H1 (cell line): ENCODE results near the gene OCEL1. TPM values are rescaled to one million over a fixed set of nuclear protein-coding genes. Genes with fewer than 3 reads are reported as not detected.

Experiments used
- CTCF ChIA-PET: fragments of 300-600 bp; sonication (Branson Sonifier 250); formaldehyde crosslinking; loops from one replicate; lab custom pipeline; 2021; ENCODE audit not compliant: partially characterized antibody; lab: Charles Lee
- POLR2A ChIA-PET: fragments of 300-600 bp; sonication (Branson Sonifier 250); formaldehyde crosslinking; loops from one replicate; lab custom pipeline; 2021; ENCODE audit warnings: inconsistent platforms; ENCODE audit not compliant: partially characterized antibody; lab: Charles Lee
- DNase-seq, 2 experiments: peaks; one replicate each; pipeline versions ENCODE4 v3.0.0 to v3.0.0-alpha.2; 2010 to 2022; ENCODE audit warnings: low spot score in 2 of 2, low read depth in 1 of 2, mixed read lengths in 1 of 2
- FAIRE-seq: peaks from 2 replicates; lab custom pipeline; 2011; peaks lifted over from hg19 to GRCh38; lab: Jason Lieb, UNC
- H2AFZ ChIP-seq: 2 replicates; pipeline ENCODE4 v1.8.1; 2012; ENCODE audit warnings: low read length, inconsistent platforms
- H2AK5ac ChIP-seq: 2 replicates; pipeline ENCODE4 v1.6.1; 2013; ENCODE audit warnings: low read depth, low read length
- H2BK120ac ChIP-seq: replicated peaks from 2 replicates; pipeline ENCODE3; 2013; ENCODE audit warnings: low read depth, low read length, inconsistent platforms
- H2BK12ac ChIP-seq: 2 replicates; pipeline ENCODE4 v1.6.1; 2013; ENCODE audit warnings: low read depth, low read length
- H2BK15ac ChIP-seq: 2 replicates; pipeline ENCODE4 v1.6.1; 2013; ENCODE audit warnings: low read length
- H2BK20ac ChIP-seq: 2 replicates; pipeline ENCODE4 v1.6.1; 2013; ENCODE audit warnings: low read length
- H2BK5ac ChIP-seq: 2 replicates; pipeline ENCODE4 v1.6.1; 2013; ENCODE audit warnings: low read depth, low read length
- H3K14ac ChIP-seq: 2 replicates; pipeline ENCODE4 v1.6.1; 2013; ENCODE audit warnings: inconsistent platforms; ENCODE audit not compliant: insufficient read length
- H3K18ac ChIP-seq: 2 replicates; pipeline ENCODE4 v1.6.1; 2013; ENCODE audit warnings: low read length; ENCODE audit errors: extremely low read depth
- H3K23ac ChIP-seq: 2 replicates; pipeline ENCODE4 v1.6.1; 2013; ENCODE audit warnings: inconsistent platforms; ENCODE audit not compliant: insufficient read length
- H3K23me2 ChIP-seq: 2 replicates; pipeline ENCODE4 v1.6.1; 2013; ENCODE audit warnings: low read depth, low read length
- H3K27ac ChIP-seq: 2 replicates; pipeline ENCODE4 v1.6.1; 2011; ENCODE audit warnings: low read depth, low read length, inconsistent platforms
- H3K27me3 ChIP-seq, 4 experiments: replicated peaks in 1 of 4; 1 replicate in 1 of 4; 2 replicates in 3 of 4; pipeline versions ENCODE4 v1.6.1 to v1.8.1; 2011 to 2013; ENCODE audit warnings: low read length in 3 of 4, mild to moderate bottlenecking in 3 of 4, inconsistent platforms in 2 of 4, mixed read lengths in 2 of 4, moderate library complexity in 1 of 4; ENCODE audit not compliant: control insufficient read depth in 3 of 4, insufficient read depth in 3 of 4; ENCODE audit errors: extremely low read depth in 1 of 4
- H3K36me3 ChIP-seq, 4 experiments: 2 replicates each; pipeline versions ENCODE4 v1.6.1 to v1.8.1; 2011 to 2013; ENCODE audit warnings: mild to moderate bottlenecking in 4 of 4, low read length in 3 of 4, moderate library complexity in 2 of 4, control low read depth in 1 of 4, inconsistent platforms in 1 of 4; ENCODE audit not compliant: insufficient read depth in 4 of 4, control insufficient read depth in 2 of 4
- H3K4ac ChIP-seq: replicated peaks from 2 replicates; pipeline ENCODE3; 2013; ENCODE audit warnings: low read length, low read depth, mixed read lengths, inconsistent platforms; ENCODE audit not compliant: insufficient read length
- H3K4me1 ChIP-seq, 4 experiments: replicated peaks in 1 of 4; 1 replicate in 1 of 4; 2 replicates in 3 of 4; pipeline versions ENCODE4 v1.6.1 to v1.8.1; 2011 to 2013; ENCODE audit warnings: low read length in 3 of 4, inconsistent platforms in 2 of 4, mixed read lengths in 1 of 4; ENCODE audit not compliant: insufficient read depth in 4 of 4, control insufficient read depth in 3 of 4
- H3K4me2 ChIP-seq, 2 experiments: 2 replicates each; pipeline versions ENCODE4 v1.6.1 to v1.8.1; 2011 to 2013; ENCODE audit warnings: low read depth in 2 of 2, low read length in 2 of 2, control low read depth in 1 of 2, inconsistent platforms in 1 of 2, mild to moderate bottlenecking in 1 of 2; ENCODE audit not compliant: insufficient read depth in 1 of 2
- H3K4me3 ChIP-seq, 4 experiments: fragments of 200-600, 300-600 bp in 1 of 4; sonication (generic), shearing (Covaris generic), sonication (Bioruptor Twin) in 1 of 4; 2 replicates each; pipeline versions ENCODE4 v1.5.1 to v1.8.1; 2011 to 2016; ENCODE audit warnings: low read length in 4 of 4, low read depth in 3 of 4, control low read depth in 2 of 4, inconsistent platforms in 2 of 4, mild to moderate bottlenecking in 2 of 4, mixed read lengths in 1 of 4, moderate library complexity in 1 of 4; ENCODE audit not compliant: insufficient read depth in 2 of 4; ENCODE audit errors: extremely low read depth in 1 of 4
- H3K56ac ChIP-seq: replicated peaks from 2 replicates; pipeline ENCODE3; 2013; ENCODE audit warnings: low read depth, mild to moderate bottlenecking, mixed read lengths, low read length, inconsistent platforms; ENCODE audit not compliant: insufficient read length
- H3K79me1 ChIP-seq: 2 replicates; pipeline ENCODE4 v1.6.1; 2013; ENCODE audit warnings: low read depth, low read length, control low read depth
- H3K79me2 ChIP-seq, 2 experiments: 2 replicates each; pipeline versions ENCODE4 v1.6.1 to v1.8.1; 2012 to 2013; ENCODE audit warnings: low read length in 2 of 2, mild to moderate bottlenecking in 2 of 2, inconsistent platforms in 1 of 2; ENCODE audit not compliant: insufficient read depth in 2 of 2, control insufficient read depth in 1 of 2
- H3K9ac ChIP-seq, 4 experiments: replicated peaks in 1 of 4; 1 replicate in 1 of 4; 2 replicates in 3 of 4; pipeline versions ENCODE4 v1.6.1 to v1.8.1; 2011 to 2013; ENCODE audit warnings: low read depth in 3 of 4, low read length in 3 of 4, control low read depth in 2 of 4, mild to moderate bottlenecking in 2 of 4, moderate library complexity in 2 of 4, inconsistent platforms in 1 of 4; ENCODE audit errors: extremely low read depth in 1 of 4
- H3K9me3 ChIP-seq, 2 experiments: 2 replicates each; pipeline versions ENCODE4 v1.6.1 to v1.8.1; 2012 to 2013; ENCODE audit warnings: mild to moderate bottlenecking in 2 of 2, moderate library complexity in 2 of 2, control low read depth in 1 of 2, inconsistent platforms in 1 of 2, low read depth in 1 of 2, low read length in 1 of 2, mixed read lengths in 1 of 2; ENCODE audit not compliant: insufficient read depth in 2 of 2
- H4K20me1 ChIP-seq, 2 experiments: replicated peaks in 1 of 2; 2 replicates each; pipeline versions ENCODE3 to v1.8.1; 2011 to 2013; ENCODE audit warnings: inconsistent platforms in 2 of 2, low read length in 2 of 2, mild to moderate bottlenecking in 1 of 2; ENCODE audit not compliant: insufficient read depth in 2 of 2, control insufficient read depth in 1 of 2
- H4K5ac ChIP-seq: 2 replicates; pipeline ENCODE4 v1.6.1; 2013; ENCODE audit warnings: low read length, low read depth, mixed read lengths, inconsistent platforms; ENCODE audit not compliant: insufficient read length
- H4K8ac ChIP-seq: 2 replicates; pipeline ENCODE4 v1.8.0; 2013; ENCODE audit warnings: mild to moderate bottlenecking, moderate library complexity, low read length, inconsistent platforms; ENCODE audit not compliant: insufficient read depth; ENCODE audit errors: extremely low read depth
- H4K91ac ChIP-seq: replicated peaks from 2 replicates; pipeline ENCODE3; 2013; ENCODE audit warnings: low read length, mixed read lengths, inconsistent platforms; ENCODE audit not compliant: insufficient read length
- CEBPB ChIP-seq: IDR thresholded peaks from 2 replicates; pipeline ENCODE4 v1.6.1; 2012; ENCODE audit warnings: low read depth, low read length
- WGBS, 2 experiments: shearing (Covaris generic) in 1 of 2; methylation state at CpG; one replicate each; pipeline versions ENCODE4 v1.1.6 to v1.1.7; 2013 to 2015; ENCODE audit warnings: low lambda C conversion rate in 2 of 2, mixed read lengths in 2 of 2, inconsistent platforms in 1 of 2, low coverage in 1 of 2, missing lambda C conversion rate in 1 of 2; ENCODE audit not compliant: insufficient replicate concordance in 2 of 2, insufficient coverage in 1 of 2, insufficient read length in 1 of 2; ENCODE audit errors: extremely low coverage in 1 of 2, missing lambda C conversion rate in 1 of 2; 5-methylcytosine and 5-hydroxymethylcytosine counted together
- polyA plus RNA-seq, 7 experiments: library from polyadenylated mRNA; depleted of rRNA in 3 of 7; stranded (reverse) in 5 of 7; unstranded in 2 of 7; fragments of >200 nt in 5 of 7; fragments of 200-250 nt in 2 of 7; gene quantifications; 1 replicate in 5 of 7; 2 replicates in 1 of 7; 4 replicates in 1 of 7; pipeline versions ENCODE4 v1.2.1 to v1.2.3, GENCODE V29; 2011 to 2013; ENCODE audit warnings: missing spikeins in 2 of 7, mixed read lengths in 2 of 7
- total RNA-seq: library from RNA; stranded (reverse); fragmentation: NEBNext Ultra II Directional; extraction: Animal tissue kit (Norgen Biotek cat#: 25700); gene quantifications from 2 replicates; pipeline ENCODE4 v1.2.1, GENCODE V29; 2021

OCEL1 gene
- total and polyA plus RNA-seq, 2 of the 8 experiments (the other 6 are each of a cell fraction or from before 2014, with no cell fraction given), result 13.3 to 32.6 TPM

DNA sequence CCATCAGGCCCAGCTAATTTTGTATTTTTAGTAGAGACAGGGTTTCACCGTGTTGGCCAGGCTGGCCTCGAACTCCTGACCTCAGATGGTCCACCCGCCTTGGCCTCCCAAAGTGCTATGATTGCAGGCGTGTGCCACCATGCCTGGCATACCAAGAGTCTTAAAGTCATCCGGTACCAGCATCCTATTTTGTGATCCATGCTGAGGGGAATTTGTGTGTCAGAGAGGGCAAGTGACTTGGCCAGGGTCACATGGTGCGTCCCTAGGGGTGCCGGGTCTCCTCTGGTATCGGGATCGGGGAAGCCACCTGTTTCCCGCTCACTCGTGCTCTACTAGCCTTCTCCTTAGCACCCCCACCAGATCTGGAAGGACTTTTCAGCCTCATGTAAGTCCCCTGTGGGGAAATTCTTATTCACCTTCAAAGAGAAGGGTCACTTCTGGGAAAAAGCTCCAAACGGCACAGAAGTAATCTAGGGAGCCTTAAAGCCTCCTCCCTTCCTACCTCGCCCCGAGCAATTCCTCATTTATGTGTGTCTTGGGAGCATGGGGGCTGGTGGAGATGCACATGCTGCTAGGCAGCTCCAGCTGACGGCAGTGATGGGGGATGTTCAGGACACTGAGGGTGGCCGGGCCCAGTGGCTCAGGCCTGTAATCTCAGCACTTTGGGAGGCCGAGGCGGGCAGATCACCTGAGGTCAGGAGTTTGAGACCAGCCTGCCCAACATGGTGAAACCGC lies 49.6 kb downstream of the OCEL1 start:
- Histone ChIP-seq H2BK120ac (no peak overlapping the region), H4K91ac (no peak overlapping the region), H3K4ac (no peak overlapping the region), H2BK15ac (no peak overlapping the region), H2BK5ac (no peak overlapping the region), H3K23ac (no peak overlapping the region), H2AFZ (no peak overlapping the region), H3K79me1 (no peaks in the 10 kb centered on the region), H3K27ac (no peak overlapping the region), H3K56ac (no peak overlapping the region), H3K4me1 (no peaks in the 10 kb centered on the region), H2AK5ac (no peak overlapping the region), H3K4me2 (no peak overlapping the region), H3K79me2 (no peaks in the 10 kb centered on the region), H3K9me3 (no peaks in the 10 kb centered on the region), H3K18ac (no peak overlapping the region), H2BK20ac (no peak overlapping the region), H3K23me2 (no peaks in the 10 kb centered on the region), H4K8ac (no peak overlapping the region), H4K20me1 (peaks cover 0 to 2% of the 10 kb centered on the region in 2 experiments), H4K5ac (no peak overlapping the region), H3K4me3 (no peak overlapping the region), H3K9ac (no peak overlapping the region), H3K27me3 (no peaks in the 10 kb centered on the region), H2BK12ac (no peak overlapping the region), H3K36me3 (peaks cover 8 to 39% (median 26%) of the 10 kb centered on the region in 4 experiments; a peak in 6 of 8 replicates), H3K14ac (no peak overlapping the region)
- 89% methylated on average over 19 of the region's 19 CpGs; no CpG with 5 or more reads in 1 of the 2 experiments for WGBS, 2 experiments
- DNase-seq (no peak), FAIRE-seq (no peak)
- ChIA-PET POLR2A (interaction anchor here (9.0 kb wide), 1 partner anchor 12 kb away, joined by 113 read pairs; the partner anchor contains the start of genes BABAM1 and USHBP1), CTCF (interaction anchor here (1.3 kb wide), 1 partner anchor 11 kb away, joined by 3 read pairs; the partner anchor contains the start of gene USHBP1)
- TF ChIP-seq CEBPB, result no peak
